LNCaP clone FGC (cell line): ENCODE results near the gene SLC12A5.
"Not testable (repeated sequence)": the region's sequence is repeated elsewhere in the genome, so short reads cannot be mapped to it uniquely, and the experiment has no call there.

ENCODE experiments used
- DNase-seq: peaks from one replicate; pipeline ENCODE4 v3.0.0-alpha.2; 2011; ENCODE audit warnings: low read depth
- H3K4me3 ChIP-seq: 2 replicates; pipeline ENCODE4 v1.5.1; 2011; ENCODE audit warnings: mild to moderate bottlenecking, low read depth, low read length, control low read depth
- CTCF ChIP-seq: IDR thresholded peaks from 2 replicates; pipeline ENCODE4 v1.5.1; 2012; ENCODE audit warnings: mild to moderate bottlenecking; ENCODE audit not compliant: control insufficient read depth, insufficient read depth; ENCODE audit errors: extremely low read depth

The SLC12A5 gene

DNA sequence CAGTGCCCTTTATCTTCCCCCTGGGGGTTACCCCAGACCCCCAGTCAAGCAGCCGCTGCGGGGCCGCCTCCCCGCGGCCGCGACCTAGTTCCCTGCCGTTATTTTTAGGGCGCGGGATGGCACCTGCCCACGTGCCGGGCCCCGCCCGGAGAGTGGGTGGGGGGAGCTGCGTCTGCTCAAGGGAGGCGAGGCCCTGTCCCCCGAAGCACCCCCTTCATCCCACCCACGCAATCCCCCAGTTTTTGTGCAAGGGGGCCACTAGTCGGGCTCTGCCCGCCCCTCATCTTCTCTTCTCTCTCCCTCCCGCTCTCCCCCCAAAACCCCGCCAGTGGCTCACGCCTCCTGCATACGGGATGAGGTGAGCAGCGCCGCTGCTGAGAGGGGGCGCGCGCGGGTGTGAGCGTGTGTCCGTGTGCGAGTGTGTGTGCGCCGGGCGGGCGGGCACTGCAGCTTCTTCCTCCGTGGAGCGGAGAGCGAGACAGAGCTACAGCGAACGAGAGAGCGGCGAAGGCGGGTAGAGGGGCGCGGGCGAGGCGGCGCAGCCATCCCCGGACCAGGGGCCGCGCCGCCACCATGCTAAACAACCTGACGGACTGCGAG lies at the start of gene SLC12A5:
Gene SLC12A5, plus strand, starts transcription at position 444 of the 600 bp plus-strand sequence. Its CDS starts 130 bp downstream, at position 574.
- DNase-seq = no peak
- H3K4me3 ChIP-seq = no peak within 1 kb of the TSS
- no peak for TF ChIP-seq CTCF

- no peak for DNase-seq
- no peak overlapping the region for H3K4me3 ChIP-seq
- no peak for TF ChIP-seq CTCF
Measured at GRCh38 chr20:45981261-45981660, 47.8 kb upstream of the SLC12A5 start.

- DNase-seq = no peak
- no peak overlapping the region for H3K4me3 ChIP-seq
- TF ChIP-seq CTCF = no peak
Measured at GRCh38 chr20:45983279-45983743, 45.7 kb upstream of the SLC12A5 start.

DNA sequence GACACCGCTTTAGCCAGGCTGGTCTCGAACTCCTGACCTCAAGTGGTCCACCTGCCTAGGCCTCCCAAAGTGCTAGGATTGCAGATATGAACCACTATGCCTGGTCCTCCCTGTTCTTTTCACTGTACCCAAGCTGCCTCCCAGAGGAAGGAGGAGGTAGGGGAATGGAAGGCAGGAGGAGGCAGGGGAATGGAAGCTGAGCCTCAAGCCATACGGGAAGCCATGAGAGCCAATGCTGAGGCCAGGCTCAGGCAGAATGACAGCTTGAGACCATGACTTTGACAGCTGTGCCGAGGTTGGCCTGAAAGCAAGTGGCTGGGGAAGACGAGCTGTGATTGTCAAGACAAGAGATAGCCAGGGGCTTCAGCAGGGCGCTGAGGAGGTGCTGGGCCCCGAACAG lies 43.4 kb upstream of the SLC12A5 start:
- H3K4me3 ChIP-seq = no peak overlapping the region
- TF ChIP-seq CTCF = no peak
- DNase-seq = no peak

DNA sequence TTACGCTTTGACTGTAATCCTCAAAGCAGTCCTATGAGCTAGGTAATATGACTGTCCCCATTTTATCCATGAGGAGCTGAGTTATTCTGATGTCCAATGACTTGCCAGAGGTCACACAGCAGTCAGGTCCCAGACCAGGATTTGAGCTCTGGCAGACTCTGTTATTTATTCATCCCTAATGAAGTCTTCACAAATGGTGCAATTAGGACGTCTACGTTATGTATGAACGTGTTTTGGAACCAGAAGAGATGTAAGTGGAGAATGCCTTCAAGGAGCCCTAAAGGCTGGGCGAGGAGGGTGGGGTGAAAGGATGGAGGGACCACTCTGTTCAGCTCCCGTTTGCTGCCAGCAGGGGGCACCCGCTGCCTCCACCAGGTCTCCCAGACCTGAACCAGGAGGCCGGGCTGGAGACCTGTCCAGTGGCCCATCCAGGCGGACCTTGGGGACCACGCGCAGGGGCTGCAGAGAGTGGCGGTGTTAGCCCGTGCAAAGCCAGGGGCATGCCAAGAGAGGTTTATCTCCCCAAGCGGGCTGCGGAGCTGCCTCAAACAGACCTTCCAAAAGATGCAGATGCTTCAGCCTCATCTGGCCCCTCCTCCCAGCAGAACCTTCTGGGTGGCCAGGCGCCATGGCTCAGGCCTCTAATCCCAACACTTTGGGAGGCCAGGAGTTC lies 41.8 kb upstream of the SLC12A5 start:
- peak; percentile 91 for TF ChIP-seq CTCF
- no peak for DNase-seq
- no peak overlapping the region for H3K4me3 ChIP-seq

DNA sequence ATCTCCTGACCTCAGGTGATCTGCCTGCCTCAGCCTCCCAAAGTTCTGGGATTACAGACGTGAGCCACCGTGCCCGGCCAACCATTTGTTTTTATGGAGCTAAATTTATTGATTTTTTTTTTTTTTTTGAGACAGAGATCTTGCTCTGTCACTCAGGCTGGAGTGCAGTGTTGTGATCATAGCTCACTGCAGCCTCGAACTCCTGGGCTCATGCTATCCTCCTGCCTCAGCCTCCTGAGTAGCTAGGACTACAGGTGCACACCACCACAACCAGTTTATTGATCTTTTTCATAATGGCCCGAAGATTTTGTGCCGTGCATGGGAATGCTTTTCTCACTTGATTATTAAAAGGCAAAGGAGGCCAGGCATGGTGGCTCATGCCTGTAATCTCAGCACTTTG lies 40.2 kb upstream of the SLC12A5 start:
- DNase-seq, H3K4me3 ChIP-seq: not testable (repeated sequence)

DNA sequence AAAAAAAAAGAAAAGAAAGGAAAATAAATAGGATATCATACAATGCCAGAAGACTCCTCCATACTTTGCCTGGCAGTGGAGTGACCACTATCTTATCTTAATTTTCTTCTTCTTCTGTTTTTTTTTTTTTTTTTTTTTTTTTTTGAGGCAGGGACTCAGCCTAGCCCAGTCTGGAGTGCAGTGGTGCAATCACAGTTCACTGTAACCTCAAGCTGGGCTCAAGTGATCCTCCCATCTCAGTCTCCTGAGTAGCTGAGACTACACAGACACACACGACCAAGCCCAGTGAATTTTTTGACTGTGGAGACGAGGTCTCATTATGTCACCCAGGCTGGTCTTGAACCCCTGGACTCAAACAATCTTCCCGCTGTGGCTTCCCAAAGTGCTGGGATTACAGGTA lies 37.4 kb upstream of the SLC12A5 start:
- no peak for DNase-seq
- no peak for TF ChIP-seq CTCF

More for the DNA sequence above, 37.4 kb upstream of the SLC12A5 start:
- no peak overlapping the region for H3K4me3 ChIP-seq
